GM12801 (cell line): Measurements from ENCODE around the gene NECTIN4.

Experiments
- TF ChIP-seq, protein P1 (sequence below): IDR thresholded peaks from one replicate; pipeline ENCODE4 v1.5.1; 2011; ENCODE audit warnings: control low read depth; ENCODE audit not compliant: insufficient read length; ENCODE audit errors: extremely low read depth

The NECTIN4 gene

DNA sequence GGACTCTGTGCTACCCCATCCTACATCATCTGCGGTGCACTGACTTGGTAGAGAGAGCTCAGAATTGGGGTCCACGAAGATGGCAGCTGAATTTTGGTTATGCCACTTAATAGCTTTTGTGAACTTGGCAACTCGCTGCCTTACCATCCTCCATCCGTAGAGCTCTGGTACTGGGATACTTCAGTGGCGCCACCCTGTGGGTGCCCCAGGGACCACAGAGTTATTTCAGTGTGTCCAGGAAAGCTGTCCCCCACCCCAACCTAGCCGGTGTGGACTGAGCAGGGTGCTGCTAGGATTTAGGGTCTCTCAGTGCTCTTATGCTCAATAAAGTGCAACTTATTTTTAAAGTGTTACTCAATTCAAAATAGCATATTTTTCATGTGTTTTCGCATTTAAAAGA is 34.6 kb downstream of the NECTIN4 start:
- TF ChIP-seq, protein P1, sequence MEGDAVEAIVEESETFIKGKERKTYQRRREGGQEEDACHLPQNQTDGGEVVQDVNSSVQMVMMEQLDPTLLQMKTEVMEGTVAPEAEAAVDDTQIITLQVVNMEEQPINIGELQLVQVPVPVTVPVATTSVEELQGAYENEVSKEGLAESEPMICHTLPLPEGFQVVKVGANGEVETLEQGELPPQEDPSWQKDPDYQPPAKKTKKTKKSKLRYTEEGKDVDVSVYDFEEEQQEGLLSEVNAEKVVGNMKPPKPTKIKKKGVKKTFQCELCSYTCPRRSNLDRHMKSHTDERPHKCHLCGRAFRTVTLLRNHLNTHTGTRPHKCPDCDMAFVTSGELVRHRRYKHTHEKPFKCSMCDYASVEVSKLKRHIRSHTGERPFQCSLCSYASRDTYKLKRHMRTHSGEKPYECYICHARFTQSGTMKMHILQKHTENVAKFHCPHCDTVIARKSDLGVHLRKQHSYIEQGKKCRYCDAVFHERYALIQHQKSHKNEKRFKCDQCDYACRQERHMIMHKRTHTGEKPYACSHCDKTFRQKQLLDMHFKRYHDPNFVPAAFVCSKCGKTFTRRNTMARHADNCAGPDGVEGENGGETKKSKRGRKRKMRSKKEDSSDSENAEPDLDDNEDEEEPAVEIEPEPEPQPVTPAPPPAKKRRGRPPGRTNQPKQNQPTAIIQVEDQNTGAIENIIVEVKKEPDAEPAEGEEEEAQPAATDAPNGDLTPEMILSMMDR: no peak

DNA sequence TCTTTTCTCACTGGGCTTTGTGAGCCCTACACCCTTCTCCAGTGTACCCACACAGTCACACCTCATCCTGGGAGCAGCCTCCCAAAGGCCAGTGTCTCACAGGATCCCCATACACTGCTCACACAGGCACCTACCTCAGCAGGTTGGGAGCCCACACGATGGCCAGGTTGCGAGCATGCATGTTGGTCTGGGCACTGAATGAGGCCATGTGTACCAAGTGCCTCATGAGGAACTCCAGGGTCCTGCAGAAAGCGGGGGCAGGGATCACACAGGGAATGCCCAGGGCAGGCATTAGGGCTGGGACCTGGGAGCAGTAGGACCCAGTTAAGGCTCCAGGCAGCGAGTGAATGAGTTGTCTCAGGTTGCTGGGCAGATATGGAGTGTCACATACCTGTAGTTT is 35.1 kb downstream of the NECTIN4 start:
- TF ChIP-seq, protein P1: no peak

DNA sequence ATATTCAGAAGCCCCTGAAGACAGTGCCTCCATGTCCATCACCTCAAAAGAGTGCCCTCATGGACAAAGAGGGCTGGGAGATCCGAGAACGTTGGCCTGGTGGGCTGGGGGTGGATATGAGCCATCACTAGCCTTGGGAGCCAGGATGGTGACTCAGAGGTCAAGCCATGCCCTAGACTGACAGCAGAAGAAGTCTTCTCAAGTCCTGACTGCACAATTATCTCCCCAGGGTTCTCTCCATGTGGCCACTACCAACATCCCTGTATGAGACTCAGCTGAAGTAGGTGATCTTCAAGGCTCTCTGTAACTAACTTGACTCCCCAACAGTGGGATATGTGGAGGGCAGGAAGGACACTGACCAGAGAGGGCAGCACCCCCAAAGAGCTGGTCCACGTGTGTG is 36.5 kb downstream of the NECTIN4 start:
- TF ChIP-seq, protein P1: no peak

DNA sequence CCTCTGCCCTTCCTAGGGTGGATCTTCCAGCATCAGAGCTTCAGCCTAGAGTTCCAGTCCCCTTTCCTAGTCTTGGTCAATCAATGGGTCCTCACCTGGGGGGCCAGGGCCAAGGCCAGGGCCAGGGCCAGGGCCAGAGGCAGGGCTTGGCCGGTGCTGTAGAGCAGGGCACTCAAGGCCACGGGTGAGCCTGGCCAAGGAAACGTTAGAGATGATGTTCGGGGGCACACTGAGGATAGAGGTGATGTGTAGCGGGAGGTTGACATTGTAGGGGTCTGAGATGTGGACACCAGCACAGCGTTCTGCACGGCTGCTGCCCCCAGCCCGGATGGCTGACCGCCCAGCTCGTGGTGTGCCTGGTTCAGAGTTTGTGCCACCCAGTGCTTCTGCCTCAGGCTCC is 38.1 kb downstream of the NECTIN4 start:
- TF ChIP-seq, protein P1: no peak

DNA sequence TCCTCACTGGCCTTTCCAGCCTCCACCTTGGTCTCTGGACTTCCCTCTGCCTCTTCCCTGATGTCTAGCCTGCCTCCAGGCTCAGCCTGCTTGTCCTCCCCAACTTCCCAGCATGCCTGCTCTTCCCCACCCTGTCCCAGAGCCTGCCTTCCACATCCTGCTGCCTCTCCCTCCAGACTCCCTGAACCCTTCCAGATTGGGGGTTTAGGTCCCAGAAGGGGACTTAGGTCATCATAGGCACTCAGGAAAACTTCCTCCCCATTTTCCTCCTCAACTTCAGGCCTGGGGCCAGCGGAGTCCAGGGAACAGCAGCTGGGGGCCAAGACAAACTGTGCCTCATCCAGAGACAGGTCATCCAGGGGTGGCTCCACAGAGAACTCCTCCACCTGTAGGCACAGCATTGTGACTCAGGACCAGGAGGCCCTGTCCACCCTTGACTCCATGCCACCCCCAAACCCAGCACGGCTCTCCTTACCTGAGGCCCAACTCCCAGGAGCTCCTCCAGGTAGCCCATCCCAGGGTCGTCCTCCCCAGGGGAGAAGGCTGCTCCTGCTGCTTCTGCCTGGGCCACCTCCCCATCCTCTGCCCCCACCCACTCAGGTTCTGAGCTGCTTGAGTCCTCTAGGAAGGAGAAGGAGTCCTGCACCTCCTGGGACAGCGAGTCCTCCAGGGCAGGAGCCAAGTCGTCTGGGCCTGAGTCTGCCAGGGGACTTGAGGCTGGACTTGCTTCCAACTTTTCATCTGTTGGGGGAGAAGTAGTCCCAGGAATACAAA is 40.2 kb downstream of the NECTIN4 start:
- TF ChIP-seq, protein P1: no peak

DNA sequence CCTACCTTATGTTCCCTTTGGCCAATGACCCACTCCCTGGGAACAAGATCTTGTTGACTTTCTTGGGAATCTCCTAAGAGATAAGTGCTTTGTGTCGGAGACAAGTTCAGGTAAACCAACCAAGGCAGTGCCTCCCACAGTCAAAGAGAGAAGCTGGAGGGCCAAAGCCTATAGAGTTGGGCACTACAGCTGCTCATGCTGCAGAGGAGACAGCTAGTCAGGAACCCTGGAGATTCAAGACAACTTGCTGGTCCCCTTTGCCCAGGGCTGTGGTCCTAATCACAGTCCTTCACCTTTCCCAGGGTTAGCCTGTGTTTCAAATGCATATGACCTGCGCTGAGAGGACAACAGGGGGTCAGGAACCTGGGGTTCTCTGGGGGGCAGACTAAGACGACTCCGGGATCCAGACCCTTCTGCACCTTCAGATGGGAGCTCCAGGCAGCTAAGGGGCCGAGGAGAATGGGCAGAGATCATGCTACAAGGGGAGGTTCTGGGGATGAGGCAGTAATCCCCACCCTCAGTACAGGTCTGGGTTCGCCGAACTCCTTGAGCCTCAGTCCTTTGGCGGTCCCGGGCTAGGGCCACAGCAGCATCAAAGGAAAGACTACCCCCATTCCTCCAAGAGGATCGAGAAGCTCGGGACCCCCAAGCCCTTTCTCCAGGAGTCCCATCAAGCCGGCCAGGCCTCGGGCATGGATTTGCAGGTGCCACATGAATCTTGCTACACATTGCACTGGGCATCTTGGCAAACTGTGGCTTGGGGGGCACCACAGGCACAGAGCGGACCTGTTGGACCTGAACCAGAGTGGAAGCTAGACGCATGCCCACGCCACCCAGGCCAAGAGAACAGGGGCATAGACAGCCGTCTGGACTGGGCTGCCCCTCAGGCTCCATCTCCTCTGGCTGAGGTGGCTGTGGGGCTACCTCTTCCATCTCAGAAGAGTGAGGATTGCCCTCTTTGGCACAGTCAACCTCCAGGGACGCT is 41.6 kb downstream of the NECTIN4 start:
- TF ChIP-seq, protein P1: no peak

DNA sequence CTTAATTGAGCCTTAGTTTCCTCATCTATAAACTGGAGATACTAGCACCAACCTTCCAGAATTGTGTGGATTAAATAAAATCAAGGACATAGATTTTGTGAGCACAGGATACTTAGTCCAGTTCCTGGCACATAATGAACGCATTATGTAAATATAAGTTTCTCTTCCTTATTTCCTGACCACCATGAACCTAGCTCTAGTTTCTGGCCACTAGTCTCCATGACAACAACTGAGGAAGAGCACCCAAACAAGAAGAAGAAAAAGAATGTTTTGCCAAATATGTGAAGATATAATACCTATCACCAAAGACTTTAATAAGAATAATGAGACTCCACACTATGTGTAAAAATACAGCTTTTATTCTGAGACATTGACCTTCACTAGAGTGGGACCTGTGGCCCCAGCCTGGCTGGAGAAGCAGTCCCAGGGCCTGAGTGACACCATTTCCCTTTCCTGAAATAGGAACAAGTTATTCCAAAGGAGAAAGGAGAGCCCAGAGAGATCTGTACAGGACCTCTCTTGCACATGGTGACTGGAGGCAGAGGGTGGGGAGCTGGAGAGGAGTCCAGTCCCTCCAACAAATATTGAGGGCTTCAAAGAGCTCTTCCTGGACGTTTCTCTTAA is 42.6 kb downstream of the NECTIN4 start:
- TF ChIP-seq, protein P1: no peak
